NCI-H1105 treated with DMSO at 0.1 percent for 48 hours (cell line): ENCODE measurements around the gene HYAL3.
"Not testable (repeated sequence)": the region's sequence is repeated elsewhere in the genome, so short reads cannot be mapped to it uniquely, and the experiment has no call there.

ENCODE experiments used
- DNase-seq: peaks from one replicate; lab custom pipeline; 2025; lab: John Stamatoyannopoulos, UW

The HYAL3 gene

DNA sequence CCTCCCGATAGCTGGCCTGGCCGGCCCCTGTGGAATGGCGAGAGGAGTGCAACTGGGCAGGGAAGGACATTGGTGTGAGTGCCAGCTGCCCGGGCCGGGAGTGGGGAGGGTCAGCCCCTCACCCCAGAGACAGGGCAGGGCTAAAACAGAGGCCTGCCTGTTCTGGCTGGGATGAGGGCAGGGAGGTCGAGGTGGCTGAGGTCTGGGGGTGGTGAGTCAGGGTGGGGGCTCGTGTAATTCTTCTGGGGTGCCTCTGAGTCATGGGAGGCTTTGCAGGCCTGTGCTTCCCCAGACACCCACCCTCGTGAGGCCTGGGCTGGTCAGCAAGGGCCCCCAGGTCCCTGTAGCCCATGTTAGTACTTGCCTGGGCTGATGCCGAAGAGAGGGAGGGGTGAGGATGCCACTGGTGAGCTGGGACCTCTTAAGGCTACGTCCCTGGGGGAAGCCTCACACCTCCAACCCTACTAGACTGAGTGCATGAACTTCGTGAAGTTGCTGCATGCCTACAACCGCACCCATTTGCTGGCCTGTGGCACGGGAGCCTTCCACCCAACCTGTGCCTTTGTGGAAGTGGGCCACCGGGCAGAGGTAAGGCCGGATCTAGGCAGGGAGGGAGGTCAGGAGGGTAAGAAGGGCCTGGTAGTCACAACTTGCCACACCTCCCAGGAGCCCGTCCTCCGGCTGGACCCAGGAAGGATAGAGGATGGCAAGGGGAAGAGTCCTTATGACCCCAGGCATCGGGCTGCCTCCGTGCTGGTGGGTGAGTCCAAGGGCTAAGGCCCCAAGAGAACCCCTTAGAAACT lies 28.6 kb downstream of the HYAL3 start:
- no peak for DNase-seq

DNA sequence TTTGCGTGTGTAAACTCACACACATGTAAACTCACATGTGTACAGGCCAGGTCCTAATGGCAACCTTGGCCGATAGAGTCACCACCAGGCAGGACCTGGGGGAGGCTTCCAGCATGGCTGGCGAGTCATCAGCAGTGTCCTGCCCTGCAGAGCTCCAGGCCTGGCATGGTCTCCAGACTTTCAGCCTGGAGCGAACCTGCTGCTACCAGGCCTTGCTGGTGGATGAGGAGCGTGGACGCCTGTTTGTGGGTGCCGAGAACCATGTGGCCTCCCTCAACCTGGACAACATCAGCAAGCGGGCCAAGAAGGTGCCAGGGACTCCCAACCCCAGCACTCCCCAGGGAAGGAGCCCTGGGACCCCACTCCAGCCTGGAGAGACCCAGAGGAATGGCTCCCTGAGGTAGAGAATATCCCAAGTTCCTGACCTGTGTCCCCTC lies 29.2 kb downstream of the HYAL3 start:
- no peak for DNase-seq

DNA sequence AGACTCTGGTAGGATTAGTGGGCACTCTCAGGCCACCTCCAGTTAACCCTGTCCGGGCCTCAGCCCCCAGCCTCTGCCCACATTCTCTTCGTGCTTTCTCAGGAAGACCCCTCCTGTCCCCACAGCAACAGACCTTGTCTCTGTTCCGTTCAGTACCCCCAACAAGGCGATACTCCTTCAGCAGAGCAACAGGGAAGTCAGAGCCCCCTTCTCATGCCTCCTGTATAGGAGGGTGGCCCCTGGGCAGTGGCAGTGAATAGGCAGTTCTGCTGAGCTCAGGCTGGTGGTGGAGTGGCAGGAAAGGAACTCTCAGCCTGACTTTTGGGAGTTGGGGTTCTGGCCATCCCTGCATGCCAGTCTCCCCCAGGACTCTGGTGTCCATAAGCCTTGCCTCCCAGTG lies 29.7 kb downstream of the HYAL3 start:
- DNase-seq, result no peak

DNA sequence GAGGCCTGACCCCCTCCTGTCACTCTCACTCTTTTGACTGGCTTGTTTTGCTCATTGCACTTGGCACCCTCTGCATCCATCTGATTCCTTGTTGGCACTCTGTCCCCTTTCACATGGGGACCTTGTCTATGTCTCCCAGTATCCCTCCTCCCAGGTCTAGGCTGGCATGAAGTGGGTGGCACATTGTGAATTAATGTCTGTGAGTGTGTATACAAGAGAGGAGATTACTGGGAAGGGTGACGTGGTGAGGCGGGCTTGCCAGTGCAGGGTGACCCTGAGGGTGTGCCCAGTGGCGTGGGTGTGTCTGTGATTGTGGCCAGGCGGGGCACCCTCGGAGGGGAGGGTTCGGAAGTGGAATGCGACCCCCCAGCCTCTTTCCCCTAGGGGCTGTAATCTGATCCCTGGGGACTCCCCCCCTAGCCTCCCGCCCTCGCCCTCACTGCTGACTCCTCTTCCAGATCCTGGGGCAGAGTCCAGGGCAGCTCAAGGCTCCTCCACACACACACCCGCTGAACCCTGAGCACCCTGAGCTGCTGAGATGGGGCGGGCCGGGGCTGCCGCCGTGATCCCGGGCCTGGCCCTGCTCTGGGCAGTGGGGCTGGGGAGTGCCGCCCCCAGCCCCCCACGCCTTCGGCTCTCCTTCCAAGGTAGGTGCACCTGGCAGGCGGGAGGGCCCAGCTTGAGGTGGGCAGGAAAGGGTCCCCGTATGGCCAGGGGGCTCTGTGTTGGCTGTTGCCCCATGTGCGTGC lies 30.3 kb downstream of the HYAL3 start, which contains the start of gene SEMA3B:
TSS of gene SEMA3B (plus strand) at position 445 of the 749 bp plus-strand sequence. CDS start at position 539, 94 bp downstream.
- DNase-seq, result no peak

DNA sequence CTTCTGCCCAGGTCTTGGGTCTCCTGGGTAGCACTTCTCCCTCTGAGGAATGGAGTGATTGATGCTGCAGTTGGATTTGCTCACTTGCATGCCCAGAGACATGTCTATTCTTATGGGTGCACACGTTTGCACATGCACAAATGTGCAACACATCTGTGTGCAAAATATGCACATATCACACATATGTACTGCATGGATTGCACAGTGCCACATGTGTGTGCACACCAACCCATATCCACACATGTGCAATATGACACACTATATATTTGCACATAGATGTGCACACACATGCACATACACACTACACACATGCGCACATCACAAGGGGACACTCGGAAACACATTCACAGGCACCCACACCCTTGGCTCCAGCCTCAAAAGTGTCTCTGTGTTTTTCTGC lies 30.9 kb downstream of the HYAL3 start:
- no peak for DNase-seq

DNA sequence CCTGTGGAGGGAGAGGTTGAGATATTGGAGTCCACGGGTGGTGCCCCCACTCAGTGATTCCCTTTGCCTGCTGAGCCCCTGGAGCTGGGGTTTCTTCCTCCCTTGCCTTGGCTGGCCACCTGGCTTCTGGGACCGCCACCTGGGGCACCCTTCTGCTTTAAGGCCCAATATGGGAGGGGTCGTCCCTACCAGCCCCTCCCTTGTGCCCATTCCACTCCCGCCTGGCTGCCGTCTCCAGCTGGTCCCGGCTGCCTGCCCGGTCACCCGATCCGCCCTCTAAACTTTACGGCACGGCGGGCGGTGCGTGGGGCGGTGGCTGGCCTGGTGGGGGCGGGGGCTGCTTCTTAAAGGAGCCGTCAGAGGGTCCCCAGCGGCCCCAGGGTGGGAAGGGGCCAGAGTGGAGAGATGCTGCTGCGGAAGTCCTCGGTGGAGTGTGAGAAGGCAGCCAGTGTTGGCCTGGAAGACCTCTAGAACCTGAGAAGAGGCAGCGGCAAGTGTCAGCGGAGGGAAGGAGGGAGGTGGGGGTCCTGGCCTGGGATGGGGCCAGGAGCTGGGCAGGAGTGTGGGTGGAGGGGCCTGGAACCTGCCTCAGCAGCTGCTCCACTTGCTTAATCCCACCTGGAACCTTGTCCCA lies 31.8 kb downstream of the HYAL3 start:
- DNase-seq, result no peak

DNA sequence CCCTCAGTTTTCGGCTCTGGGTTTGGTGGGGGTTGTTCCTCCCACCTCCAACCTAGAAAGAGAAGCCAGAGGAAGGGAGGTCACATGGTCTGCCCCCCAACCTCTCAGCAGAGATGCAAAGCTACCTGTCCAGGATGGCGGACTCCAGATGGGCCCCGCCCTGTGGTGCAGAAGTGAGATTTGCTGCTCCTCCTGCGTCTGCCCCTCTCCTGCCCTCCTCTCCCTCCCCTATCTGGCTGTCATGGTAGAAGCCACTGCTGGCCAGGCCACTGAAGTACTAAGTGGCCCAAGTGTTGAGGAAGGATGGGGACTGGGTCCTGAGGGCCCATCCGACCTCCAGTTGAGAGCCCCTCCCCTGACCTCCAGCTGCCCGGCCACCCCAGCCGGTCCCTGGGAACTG lies 32.4 kb downstream of the HYAL3 start:
- no peak for DNase-seq

DNA sequence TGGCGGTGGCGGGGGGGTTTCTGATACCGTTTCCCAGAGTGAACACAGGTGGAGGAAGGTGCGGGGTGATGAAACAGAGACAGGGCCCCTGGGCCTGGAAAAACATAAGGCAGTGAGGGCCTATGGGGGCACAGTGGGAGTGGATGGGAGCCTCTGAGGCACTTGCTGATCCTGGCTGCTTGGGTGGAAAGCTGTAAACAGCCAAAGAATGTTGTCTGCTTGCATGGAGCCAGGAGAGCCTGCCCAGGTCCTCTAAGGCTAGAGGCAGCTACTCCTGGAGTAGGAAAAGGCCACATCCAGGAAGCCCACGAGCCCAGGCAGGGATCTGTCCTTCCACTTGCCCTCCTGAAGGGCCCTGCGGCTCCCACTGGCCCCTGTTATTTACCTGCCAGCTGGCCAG lies 33.2 kb downstream of the HYAL3 start:
- DNase-seq, result no peak

DNA sequence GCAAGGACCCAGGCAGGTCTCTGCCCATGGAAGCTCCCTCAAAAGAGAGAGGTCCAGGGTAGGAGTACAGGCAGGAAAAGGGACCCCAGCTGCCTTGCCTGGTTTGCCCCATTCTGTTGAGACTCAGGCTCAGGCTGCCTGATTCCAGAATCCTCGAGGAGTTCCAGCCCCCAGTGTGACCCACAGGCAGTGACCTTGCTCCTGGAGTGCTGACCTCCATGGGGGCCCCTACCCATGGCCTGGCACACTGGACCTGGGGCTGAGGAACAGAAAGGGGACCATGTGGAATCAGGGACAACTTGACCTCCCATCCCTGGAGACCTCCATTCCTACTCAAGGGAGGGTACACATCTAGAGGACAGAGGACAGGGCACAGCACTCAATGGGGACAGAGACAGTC lies 33.6 kb downstream of the HYAL3 start:
- DNase-seq, result no peak

DNA sequence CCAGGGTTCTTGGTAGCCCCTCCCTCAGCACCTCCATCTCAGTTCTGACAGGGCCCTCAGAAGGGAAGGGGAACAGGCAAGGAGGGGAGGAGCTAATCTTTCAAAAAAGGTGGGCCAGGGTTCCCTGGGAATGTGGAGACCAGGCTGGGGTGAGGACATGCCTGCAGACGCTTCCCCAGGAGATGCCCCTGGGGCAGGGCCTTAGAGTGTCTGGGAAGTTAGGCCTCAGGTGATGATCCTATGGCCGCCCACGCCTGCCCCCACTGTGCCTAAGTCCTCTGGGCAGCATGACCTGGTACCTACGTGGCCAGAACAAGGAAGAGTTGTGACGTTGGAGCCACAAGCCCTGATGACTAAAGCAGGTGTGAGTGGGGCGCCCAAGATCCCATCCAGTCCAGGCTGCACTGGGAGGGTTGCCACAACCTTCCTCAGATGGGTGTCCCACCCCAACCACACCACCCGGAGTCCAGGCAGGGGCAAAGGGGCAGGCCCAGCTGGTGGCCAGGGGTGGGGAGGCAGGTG lies 34.2 kb downstream of the HYAL3 start:
- DNase-seq, result no peak

DNA sequence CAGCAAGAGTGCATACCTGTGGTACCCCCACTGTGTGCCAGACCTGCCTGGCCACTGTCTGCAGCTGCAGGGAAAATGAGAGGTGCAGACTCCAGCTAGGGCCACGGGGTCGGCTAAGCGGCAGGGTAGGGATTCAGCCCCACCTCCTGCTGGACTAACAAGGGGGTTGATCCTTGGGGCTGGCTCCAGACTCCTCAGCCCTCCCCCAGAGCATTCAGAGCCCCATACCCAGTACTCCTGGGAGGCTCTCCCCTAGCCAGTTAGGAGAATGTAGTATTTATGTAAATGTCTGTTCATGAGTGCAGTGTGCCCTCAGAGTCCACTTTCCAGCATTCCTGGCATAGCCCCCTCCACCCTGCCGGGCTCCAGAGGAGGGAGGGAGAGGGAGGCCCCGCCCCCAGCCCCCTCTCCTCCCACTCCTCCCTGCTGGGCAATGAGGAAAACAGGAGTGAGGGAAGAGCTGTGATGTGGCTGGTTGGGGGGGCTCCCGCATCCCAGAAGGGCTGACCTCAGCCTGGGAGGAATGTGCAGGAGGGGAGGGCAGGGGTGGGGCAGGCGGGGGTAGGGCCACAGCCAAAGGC lies 34.7 kb downstream of the HYAL3 start:
- DNase-seq, result peak; percentile 8

DNA sequence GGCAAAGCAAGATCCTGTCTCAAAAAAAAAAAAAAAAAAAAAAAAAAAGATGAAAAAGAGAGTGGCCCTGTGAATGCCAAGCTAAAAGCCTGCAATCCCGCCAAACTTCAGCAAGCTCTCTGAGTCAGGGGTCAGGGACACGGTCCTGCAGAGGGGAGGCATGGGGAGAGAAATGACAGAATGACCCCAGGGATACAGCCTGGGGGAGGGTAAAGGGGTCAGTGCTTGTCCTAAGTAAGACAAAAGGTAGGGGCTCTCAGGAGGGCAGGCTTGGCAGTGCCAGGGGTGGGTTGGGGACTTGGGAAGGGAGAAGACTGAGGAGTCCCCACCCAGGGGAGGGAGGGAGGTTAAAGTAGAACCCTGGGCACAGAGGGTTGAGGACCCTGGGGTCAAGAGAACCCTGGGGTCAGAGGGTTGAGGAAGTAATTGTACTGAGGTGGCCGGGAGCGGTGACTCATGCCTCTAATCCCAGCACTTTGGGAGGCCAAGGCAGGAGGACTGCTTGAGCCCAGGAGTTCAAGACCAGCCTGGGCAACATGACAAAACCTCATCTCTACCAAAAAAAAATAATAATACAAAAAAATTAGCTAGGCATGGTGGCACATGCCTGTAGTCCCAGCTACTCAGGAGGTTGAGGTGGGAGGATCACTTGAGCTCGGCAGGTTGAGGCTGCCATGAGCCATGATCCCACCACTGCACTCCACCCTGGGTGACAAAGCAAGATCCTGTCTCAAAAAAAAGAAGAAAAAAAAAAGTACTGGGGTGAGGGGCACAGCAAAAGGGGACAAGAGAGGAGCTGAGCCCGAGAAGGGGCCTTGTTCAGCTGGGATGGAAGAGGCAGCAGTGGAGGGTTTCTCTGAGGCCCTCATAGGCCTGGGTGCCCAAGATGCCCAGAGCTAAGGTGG lies 35.5 kb downstream of the HYAL3 start:
- DNase-seq, result no peak

DNA sequence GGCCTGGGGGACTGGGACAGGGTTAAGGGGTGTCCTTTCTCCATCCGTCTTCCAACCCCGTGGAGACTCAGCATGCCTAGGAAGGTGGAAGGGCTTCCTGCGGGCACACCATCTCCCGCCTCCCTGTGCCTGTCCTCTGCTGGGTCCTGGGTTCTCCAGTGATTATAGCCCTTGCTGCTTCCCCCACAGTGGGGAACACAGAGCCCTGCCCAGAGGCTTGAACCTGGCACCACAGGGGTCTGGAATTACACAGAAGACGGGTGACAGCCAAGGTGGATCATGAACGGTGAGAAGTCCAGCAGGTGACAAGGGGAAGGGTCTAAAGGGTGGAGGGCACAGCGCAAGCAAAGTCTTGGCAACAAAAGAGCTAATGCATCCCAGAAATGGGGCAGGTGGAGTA lies 36.4 kb downstream of the HYAL3 start:
- DNase-seq, result no peak

DNA sequence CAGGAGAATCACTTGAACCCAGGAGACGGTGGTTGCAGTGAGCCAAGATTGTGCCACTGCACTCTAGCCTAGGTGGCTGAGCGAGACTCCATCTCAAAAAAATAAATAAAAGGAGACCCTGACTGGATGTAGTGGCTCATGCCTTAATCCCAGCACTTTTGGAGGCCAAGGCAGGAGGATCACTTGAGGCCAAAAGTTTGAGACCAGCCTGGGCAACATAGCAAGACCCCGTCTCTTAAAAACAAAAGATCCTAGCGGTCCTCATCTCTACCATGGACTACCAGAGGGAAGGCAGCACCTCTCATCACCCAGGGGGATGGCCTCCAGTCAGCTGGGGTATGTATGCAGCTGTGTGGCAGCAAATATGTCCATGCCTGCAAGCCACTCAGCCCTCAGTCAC lies 37.0 kb downstream of the HYAL3 start:
- DNase-seq, result not testable (repeated sequence)

DNA sequence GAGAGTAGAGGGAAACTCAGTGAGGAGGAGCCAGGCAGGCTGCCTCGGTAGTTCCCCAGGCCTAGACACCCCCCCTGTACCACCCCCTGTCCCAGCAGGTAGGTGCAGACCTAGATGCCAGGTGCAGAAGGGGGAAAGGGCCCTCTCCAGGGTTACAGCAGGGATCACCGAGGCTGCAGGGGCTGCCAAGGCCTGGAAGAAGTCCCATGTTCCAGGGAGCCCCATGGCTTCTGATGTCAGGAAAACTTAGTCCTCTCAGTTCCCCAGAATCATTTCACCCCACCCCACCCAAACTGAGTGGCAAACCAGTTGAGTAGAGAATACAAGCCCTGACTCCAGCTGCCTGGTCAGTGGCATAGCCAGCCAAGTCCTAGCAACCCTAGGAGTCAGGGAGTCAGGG lies 37.7 kb downstream of the HYAL3 start:
- no peak for DNase-seq

DNA sequence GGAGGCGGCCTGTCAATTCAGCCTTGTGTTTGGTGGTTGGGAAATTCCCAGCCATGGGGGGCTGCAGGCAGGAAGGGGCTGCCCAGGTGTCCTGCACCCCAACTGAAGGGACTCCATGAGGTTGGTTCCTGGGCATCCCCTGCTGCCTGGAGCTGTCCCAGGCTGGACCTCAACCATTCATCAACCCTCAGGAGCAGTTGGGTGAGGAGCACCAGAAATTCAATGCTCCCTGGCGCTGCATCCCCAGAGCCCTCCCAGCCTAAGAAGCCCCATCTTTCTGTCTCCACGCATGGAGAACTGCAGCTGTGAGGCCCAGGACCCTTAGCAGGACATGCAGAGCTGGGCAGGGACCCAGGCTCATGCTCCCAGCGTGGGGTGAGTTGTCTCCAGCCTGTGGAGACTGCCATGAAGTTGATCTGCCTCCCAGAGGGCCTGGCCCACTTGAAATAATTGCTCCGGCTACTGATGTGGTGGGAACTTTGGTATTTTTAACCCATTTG lies 38.2 kb downstream of the HYAL3 start:
- no peak for DNase-seq

DNA sequence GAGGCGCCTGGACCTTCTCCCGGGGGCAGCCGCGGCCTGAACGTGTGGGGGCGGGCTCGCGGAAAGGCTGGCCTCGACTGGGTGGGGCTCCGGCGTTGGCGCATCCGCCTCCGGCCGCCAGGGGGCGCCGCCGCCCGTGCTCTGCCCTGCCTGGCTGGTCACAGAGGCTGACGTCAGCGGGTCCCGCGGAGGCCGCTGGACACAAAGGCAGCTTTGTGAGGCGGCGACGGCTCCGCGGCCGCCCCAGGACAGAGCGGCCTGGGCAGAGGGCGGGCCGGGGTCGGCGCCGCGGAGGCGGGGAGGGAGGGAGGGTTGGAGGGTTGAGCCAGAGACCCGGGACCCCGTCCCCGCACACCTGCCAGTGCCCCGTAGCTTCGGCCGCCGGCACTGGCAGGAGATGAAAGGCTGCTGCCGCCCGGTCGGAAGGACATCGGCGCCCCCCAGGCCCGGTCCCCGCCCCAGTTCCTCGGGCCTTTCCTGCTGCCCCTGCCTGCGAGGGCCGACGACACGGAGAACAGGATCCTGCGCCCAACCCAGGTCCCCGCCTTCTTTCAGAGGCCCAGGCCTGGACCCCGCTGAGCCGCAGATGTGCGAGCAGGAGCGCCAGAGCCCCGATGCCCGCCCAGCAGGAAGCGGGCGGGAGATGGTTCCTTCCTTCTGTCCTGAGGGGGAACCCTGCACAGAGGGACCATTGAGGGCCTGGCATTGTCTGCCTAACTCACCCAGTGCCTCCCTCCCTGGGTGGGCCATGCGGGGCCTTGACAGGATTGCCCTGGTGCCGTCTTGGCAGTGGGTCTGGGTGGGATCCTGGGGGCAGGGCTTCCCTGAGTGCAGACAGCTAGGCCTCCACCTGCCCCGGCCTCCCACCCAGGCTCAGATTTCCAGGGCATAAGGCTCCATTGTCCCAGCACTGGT lies 38.9 kb downstream of the HYAL3 start:
- peak; percentile 65 for DNase-seq

DNA sequence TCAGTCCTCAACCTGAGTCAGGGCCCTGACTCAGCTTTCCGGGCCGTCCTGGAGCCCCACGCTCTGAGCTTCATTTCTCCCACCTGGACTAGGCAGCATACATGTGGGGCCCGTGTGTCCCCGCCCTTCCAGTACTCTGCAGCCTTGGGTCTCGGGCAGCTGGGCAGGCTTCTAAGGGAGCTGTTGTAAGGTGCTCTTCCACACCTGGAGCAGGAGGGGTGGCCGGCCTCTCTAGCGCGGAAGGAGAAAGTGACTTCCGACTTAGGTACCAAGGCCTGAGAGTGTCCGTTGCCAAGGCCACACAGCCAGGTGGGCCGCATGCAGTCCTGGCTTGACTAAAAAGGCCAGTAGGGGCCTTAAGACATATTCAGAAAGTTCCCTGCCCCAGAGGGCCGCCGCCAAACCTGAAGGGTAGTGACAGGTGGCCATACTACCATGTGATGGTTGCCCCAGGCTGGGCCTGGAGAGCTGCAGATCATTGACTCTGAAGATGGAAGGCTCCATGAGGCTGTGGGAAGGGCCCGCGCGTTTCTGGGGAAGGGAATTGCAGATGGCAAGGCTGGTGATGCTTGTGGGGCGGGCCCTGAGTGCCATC lies 39.7 kb downstream of the HYAL3 start:
- DNase-seq, result no peak

DNA sequence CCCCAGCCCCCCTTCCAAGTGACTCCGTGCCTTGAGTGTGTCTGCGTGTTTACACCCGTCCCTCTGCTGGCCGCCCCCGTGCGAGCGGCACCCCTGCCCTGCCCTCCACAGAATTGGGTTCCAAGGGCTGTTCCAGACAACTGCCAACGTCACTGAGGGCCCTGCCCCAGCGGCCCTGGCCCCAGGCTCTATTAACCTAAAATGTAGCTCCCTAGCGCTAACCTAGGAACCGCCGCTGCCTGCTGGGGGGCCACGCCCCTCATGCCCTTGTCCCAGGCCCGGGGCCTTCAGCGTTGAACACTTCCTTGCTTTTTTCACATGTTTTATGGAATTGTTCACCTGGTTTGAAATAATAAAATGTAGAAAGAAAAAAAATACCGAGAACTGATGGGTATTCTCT lies 40.2 kb downstream of the HYAL3 start:
- DNase-seq, result no peak
